NB4 (cell line): ENCODE results near the gene PAX6.

Experiments
- DNase-seq: peaks from one replicate; pipeline ENCODE4 v3.0.0; 2010; ENCODE audit warnings: low read depth
- H3K4me3 ChIP-seq: one replicate; pipeline ENCODE4 v1.5.1; 2011; ENCODE audit warnings: mild to moderate bottlenecking, low read depth, low read length, moderate library complexity
- CTCF ChIP-seq: IDR thresholded peaks from one replicate; pipeline ENCODE4 v1.5.1; 2012; ENCODE audit warnings: low read depth, low read length
- MAX ChIP-seq: IDR thresholded peaks from 2 replicates; pipeline ENCODE4 v1.6.1; 2011; ENCODE audit warnings: low read depth, low read length
- MYC ChIP-seq: IDR thresholded peaks from 2 replicates; pipeline ENCODE4 v1.6.1; 2011; ENCODE audit warnings: low read depth, low read length
- POLR2A ChIP-seq: IDR thresholded peaks from 2 replicates; pipeline ENCODE4 v1.6.1; 2011; ENCODE audit warnings: mild to moderate bottlenecking; ENCODE audit not compliant: insufficient read length; ENCODE audit errors: extremely low read depth

PAX6 gene

GRCh38 chr11:31847761-31848160 is 36.6 kb upstream of the PAX6 start:
- TF ChIP-seq CTCF (no peak), MAX (no peak), POLR2A (no peak), MYC (no peak)
- H3K4me3 ChIP-seq = no peak overlapping the region
- no peak for DNase-seq

- TF ChIP-seq MAX (no peak), MYC (no peak), POLR2A (no peak), CTCF (no peak)
- no peak for DNase-seq
- H3K4me3 ChIP-seq = no peak overlapping the region
Measured at GRCh38 chr11:31845331-31845730, 34.2 kb upstream of the PAX6 start.

GRCh38 chr11:31844351-31844750 is 33.2 kb upstream of the PAX6 start:
- no peak for TF ChIP-seq CTCF
- H3K4me3 ChIP-seq = no peak overlapping the region
- DNase-seq = no peak

GRCh38 chr11:31841435-31841834 is 30.3 kb upstream of the PAX6 start:
- no peak overlapping the region for H3K4me3 ChIP-seq
- DNase-seq = no peak
- TF ChIP-seq POLR2A = no peak

- TF ChIP-seq CTCF (no peak), POLR2A (no peak), MAX (no peak), MYC (no peak)
- no peak overlapping the region for H3K4me3 ChIP-seq
- no peak for DNase-seq
Measured at GRCh38 chr11:31834237-31834636, 23.1 kb upstream of the PAX6 start.

- DNase-seq = no peak
- TF ChIP-seq MAX (no peak), MYC (no peak), POLR2A (no peak), CTCF (no peak)
- no peak overlapping the region for H3K4me3 ChIP-seq
Measured at GRCh38 chr11:31830406-31830805, 19.3 kb upstream of the PAX6 start.

- TF ChIP-seq CTCF (no peak), MYC (no peak), POLR2A (no peak), MAX (no peak)
- DNase-seq = no peak
- no peak overlapping the region for H3K4me3 ChIP-seq
Measured at GRCh38 chr11:31828217-31828616, 17.1 kb upstream of the PAX6 start.
